ENCODE measurements around the gene AOPEP. TPM values are rescaled to one million over a fixed set of nuclear protein-coding genes. Genes with fewer than 3 reads are reported as not detected.

Gene AOPEP
- polyA plus RNA-seq, 1 experiment: 40.0 TPM

DNA sequence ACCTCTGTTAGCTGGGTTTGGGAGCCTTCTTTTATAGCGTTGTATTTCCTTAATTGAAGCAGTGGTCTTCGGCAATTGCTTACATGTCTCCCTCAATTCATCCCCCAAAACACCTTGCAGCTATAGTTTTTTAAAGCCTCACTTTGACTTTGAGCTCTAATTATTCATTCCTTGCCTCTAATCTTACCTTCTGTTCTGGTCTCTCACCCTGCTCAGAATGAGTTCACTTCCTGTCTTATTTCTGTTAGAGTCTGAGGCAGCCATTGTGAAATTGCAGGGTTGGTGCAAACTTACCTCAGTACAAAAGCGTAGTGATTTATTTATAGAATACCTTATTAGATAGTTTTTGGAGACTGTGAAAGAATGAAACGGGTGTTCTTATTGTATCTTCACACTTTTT is 35.0 kb downstream of the AOPEP start:
- ChIA-PET CTCF (no interaction called here), POLR2A (no interaction called here)
- TF ChIP-seq, protein P1, sequence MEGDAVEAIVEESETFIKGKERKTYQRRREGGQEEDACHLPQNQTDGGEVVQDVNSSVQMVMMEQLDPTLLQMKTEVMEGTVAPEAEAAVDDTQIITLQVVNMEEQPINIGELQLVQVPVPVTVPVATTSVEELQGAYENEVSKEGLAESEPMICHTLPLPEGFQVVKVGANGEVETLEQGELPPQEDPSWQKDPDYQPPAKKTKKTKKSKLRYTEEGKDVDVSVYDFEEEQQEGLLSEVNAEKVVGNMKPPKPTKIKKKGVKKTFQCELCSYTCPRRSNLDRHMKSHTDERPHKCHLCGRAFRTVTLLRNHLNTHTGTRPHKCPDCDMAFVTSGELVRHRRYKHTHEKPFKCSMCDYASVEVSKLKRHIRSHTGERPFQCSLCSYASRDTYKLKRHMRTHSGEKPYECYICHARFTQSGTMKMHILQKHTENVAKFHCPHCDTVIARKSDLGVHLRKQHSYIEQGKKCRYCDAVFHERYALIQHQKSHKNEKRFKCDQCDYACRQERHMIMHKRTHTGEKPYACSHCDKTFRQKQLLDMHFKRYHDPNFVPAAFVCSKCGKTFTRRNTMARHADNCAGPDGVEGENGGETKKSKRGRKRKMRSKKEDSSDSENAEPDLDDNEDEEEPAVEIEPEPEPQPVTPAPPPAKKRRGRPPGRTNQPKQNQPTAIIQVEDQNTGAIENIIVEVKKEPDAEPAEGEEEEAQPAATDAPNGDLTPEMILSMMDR (IDR thresholded peaks at IDR 0.05; ENCODE audit: low read depth, low read length): no peak
- H3K9me3 ChIP-seq (ENCODE audit: control insufficient read depth, insufficient read depth, low read length): peaks cover 2% of the 10 kb centered on the region; the same call in 1 of the 2 replicates
- no peak for DNase-seq (ENCODE audit: low read depth, low spot score)
- no peak overlapping the region for H3K27ac ChIP-seq (ENCODE audit: low read depth, low read length)
- H3K27me3 ChIP-seq (ENCODE audit: control insufficient read depth, insufficient read depth, low read length): no peaks in the 10 kb centered on the region
- no peak overlapping the region for H3K4me3 ChIP-seq (ENCODE audit: low read depth, low read length)

DNA sequence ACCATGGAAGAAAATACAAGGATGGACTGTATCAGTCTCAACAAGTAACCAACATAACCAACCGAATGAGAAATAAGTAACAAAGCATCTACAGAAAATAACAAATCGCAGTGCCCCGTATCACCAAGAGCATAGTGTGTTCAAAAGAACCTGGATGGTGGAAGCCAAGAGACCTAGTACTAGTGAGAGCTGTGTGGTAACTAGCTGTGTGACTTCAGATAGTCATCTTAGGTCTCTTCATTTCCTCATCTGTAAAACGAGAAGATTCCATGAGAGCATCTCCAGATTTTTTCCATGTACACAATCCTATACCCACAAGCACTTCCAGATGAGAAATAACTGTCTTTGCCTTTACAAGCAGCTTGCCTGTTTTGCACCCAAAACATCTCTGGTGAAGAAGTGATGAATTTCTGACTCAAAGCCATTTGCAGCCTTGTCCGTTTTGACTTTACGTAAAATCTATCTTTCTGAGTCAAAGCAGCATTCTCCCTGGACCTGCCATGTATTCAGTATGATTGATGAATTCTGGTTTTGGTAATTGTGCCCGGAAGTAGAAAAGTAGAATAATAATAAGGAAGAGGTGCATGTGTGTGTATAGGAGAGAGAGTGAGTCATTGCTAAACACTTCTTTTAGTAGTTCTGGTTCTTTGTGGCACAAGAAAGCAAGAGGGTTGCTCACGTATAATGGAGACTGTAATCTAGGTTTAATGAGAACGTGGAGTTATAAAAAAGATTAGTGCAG is 41.0 kb downstream of the AOPEP start:
- ChIA-PET POLR2A (interaction anchor here (1.1 kb wide), 1 partner anchor 15 kb away, joined by 3 read pairs; no protein-coding TSS in a partner anchor), CTCF (interaction anchor here (1.1 to 1.4 kb wide), 2 partner anchors 15 to 86 kb away, joined by 3 to 4 read pairs; no protein-coding TSS in a partner anchor)
- Histone ChIP-seq H3K27ac (ENCODE audit: low read depth, low read length) (no peak overlapping the region), H3K27me3 (ENCODE audit: control insufficient read depth, insufficient read depth, low read length) (no peaks in the 10 kb centered on the region), H3K9me3 (ENCODE audit: control insufficient read depth, insufficient read depth, low read length) (peaks cover 2% of the 10 kb centered on the region; the same call in 1 of the 2 replicates), H3K4me3 (ENCODE audit: low read depth, low read length) (no peak overlapping the region)
- DNase-seq (ENCODE audit: low read depth, low spot score): no peak
- TF ChIP-seq, protein P1 (IDR thresholded peaks at IDR 0.05; ENCODE audit: low read depth, low read length): no peak

DNA sequence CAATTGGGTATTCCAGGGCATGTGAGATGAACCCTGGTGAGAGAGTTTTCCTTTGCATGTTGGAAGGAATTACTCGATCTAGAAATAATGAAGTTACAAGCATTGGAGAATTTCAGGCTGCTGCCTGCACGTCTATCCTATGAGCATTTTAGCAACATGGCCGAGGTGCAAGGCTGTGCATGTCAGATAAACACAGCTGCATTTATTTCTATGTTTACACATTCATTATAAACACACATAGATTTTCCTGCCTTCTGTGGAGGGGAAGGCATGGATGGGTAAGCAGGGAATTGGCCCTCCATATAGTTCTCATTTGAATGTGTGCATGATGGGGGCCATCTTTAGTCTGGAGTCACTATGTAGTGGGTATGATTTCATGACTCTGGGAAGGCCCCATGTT is 42.3 kb downstream of the AOPEP start:
- DNase-seq (ENCODE audit: low read depth, low spot score): no peak
- Histone ChIP-seq H3K27ac (ENCODE audit: low read depth, low read length) (no peak overlapping the region), H3K4me3 (ENCODE audit: low read depth, low read length) (no peak overlapping the region), H3K9me3 (ENCODE audit: control insufficient read depth, insufficient read depth, low read length) (peaks cover 2% of the 10 kb centered on the region; the same call in 1 of the 2 replicates), H3K27me3 (ENCODE audit: control insufficient read depth, insufficient read depth, low read length) (no peaks in the 10 kb centered on the region)
- CTCF ChIA-PET: interaction anchor here (1.0 to 3.2 kb wide), 2 partner anchors 14 to 358 kb away, joined by 3 to 8 read pairs; no protein-coding TSS in a partner anchor
- TF ChIP-seq, protein P1 (IDR thresholded peaks at IDR 0.05; ENCODE audit: low read depth, low read length): no peak
- POLR2A ChIA-PET: interaction anchor here (0.9 to 1.1 kb wide), 2 partner anchors 13 to 37 kb away, joined by 3 to 4 read pairs; no protein-coding TSS in a partner anchor

DNA sequence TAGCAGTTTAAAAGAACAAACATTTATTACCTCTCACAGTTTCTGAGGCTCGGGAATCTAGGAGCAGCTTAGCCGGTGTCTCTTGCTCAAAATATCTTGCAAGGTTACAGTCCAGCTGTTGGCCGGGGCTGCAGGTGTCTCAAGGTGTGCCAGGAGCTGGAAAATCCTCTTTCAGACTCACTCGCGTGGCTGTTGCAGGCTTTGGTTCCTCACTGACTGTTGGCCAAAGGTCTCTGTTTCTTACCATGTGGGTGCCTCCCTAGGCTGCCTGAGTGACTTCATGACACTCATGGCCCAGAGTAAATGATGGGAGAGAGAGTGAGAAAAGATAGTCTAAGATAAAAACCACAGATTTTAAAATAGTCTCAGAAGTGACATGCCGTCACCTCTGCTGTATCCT is 43.8 kb downstream of the AOPEP start:
- no peak for DNase-seq (ENCODE audit: low read depth, low spot score)
- CTCF ChIA-PET: interaction anchor here (1.2 to 3.2 kb wide), 3 partner anchors 12 to 89 kb away, joined by 3 to 8 read pairs (median 4); no protein-coding TSS in a partner anchor
- peaks cover 2% of the 10 kb centered on the region; the same call in 1 of the 2 replicates for H3K9me3 ChIP-seq (ENCODE audit: control insufficient read depth, insufficient read depth, low read length)
- TF ChIP-seq, protein P1 (IDR thresholded peaks at IDR 0.05; ENCODE audit: low read depth, low read length): no peak
- H3K27ac ChIP-seq (ENCODE audit: low read depth, low read length): no peak overlapping the region
- H3K4me3 ChIP-seq (ENCODE audit: low read depth, low read length): no peak overlapping the region
- POLR2A ChIA-PET: no interaction called here
- no peaks in the 10 kb centered on the region for H3K27me3 ChIP-seq (ENCODE audit: control insufficient read depth, insufficient read depth, low read length)

DNA sequence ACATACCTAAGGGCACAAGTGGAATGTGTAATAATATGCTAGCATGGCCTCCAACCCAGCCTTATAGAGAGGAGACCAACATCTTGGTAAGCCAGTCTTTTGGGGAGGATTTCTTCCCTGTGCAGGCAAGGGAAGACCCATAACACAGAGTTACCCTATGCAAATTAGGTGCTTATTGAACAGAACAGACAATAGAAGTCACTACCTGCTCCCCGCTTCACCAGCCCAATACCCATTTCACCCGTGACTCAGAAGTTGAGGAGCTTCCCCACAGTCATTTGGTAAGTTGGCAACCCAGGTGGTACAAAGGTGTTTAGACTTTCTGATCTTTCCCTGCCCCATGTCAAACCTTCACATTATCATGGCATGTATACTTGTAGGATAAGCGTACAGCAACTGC is 44.6 kb downstream of the AOPEP start:
- DNase-seq (ENCODE audit: low read depth, low spot score): no peak
- POLR2A ChIA-PET: no interaction called here
- Histone ChIP-seq H3K9me3 (ENCODE audit: control insufficient read depth, insufficient read depth, low read length) (peaks cover 2% of the 10 kb centered on the region; the same call in 1 of the 2 replicates), H3K4me3 (ENCODE audit: low read depth, low read length) (no peak overlapping the region), H3K27ac (ENCODE audit: low read depth, low read length) (no peak overlapping the region), H3K27me3 (ENCODE audit: control insufficient read depth, insufficient read depth, low read length) (no peaks in the 10 kb centered on the region)
- CTCF ChIA-PET: interaction anchor here (1.0 to 3.2 kb wide), 3 partner anchors 11 to 356 kb away, joined by 3 to 11 read pairs (median 8); no protein-coding TSS in a partner anchor
- TF ChIP-seq, protein P1 (IDR thresholded peaks at IDR 0.05; ENCODE audit: low read depth, low read length): no peak
